Nephron (organoid): ENCODE measurements around the gene PLSCR2.

Experiments
- H3K27ac Mint-ChIP-seq, 3 experiments: 2 replicates each; pipeline ENCODE4 v1.8.0; 2020; ENCODE audit warnings: mixed read lengths in 3 of 3, mild to moderate bottlenecking in 2 of 3, moderate library complexity in 1 of 3
- H3K27me3 Mint-ChIP-seq: 2 replicates; pipeline ENCODE4 v1.8.0; 2021; ENCODE audit warnings: low read depth, mild to moderate bottlenecking, moderate library complexity, mixed read lengths
- H3K36me3 Mint-ChIP-seq: 2 replicates; pipeline ENCODE4 v1.8.0; 2020; ENCODE audit warnings: low read depth, mixed read lengths
- H3K4me1 Mint-ChIP-seq: 2 replicates; pipeline ENCODE4 v1.8.0; 2020; ENCODE audit warnings: mixed read lengths
- H3K4me3 Mint-ChIP-seq, 3 experiments: 2 replicates each; pipeline ENCODE4 v1.8.0; 2020; ENCODE audit warnings: mild to moderate bottlenecking in 3 of 3, mixed read lengths in 3 of 3, moderate library complexity in 2 of 3
- H3K9me3 Mint-ChIP-seq: 2 replicates; pipeline ENCODE4 v1.8.0; 2020; ENCODE audit warnings: mixed read lengths
- CTCF ChIP-seq, 3 experiments: fragments of 200-600 bp; sonication (generic); IDR thresholded peaks; one replicate each; pipeline ENCODE4 v1.5.0; 2021; ENCODE audit warnings: antibody characterized with exemption in 3 of 3; ENCODE audit not compliant: unreplicated experiment in 3 of 3

The PLSCR2 gene

GRCh38 chr3:146386936-146387335, 82.4 kb downstream of the PLSCR2 start:
- Mint-ChIP-seq H3K9me3 (no peaks in the 10 kb centered on the region), H3K27ac (no peak overlapping the region), H3K4me1 (peaks cover 18% of the 10 kb centered on the region), H3K27me3 (no peaks in the 10 kb centered on the region), H3K4me3 (no peak overlapping the region), H3K36me3 (no peaks in the 10 kb centered on the region)
- TF ChIP-seq CTCF (IDR thresholded peaks at IDR 0.05; ENCODE audit: unreplicated experiment in 3 of 3), result no peak

GRCh38 chr3:146384786-146385185, 84.6 kb downstream of the PLSCR2 start:
- Mint-ChIP-seq H3K36me3 (no peaks in the 10 kb centered on the region), H3K27me3 (no peaks in the 10 kb centered on the region), H3K27ac (no peak overlapping the region), H3K4me1 (peaks cover 6% of the 10 kb centered on the region), H3K9me3 (no peaks in the 10 kb centered on the region), H3K4me3 (no peak overlapping the region)
- TF ChIP-seq CTCF (IDR thresholded peaks at IDR 0.05; ENCODE audit: unreplicated experiment in 3 of 3), result no peak
